ENCODE data around the gene SCAF1.

Gene SCAF1

DNA sequence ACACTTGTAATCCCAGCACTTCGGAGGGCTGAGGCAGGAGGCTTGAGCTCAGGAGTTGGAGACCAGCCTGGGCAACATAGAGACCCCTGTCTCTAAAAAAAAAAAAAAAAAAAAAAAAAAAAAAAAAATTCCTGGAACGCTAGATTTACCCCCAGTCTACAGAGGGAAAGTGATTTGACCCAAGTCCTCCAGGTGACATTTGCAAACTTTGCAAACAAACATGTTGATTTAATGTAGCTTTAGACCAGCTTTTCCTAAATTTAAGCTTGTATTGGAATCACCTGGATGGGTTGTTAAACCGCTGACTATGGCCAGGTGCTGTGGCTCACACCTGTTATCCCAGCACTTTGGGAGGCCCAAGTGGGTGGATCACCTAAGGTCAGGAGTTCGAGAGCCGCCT lies 57.4 kb downstream of the SCAF1 start:
- intact Hi-C loops (cut with DNase I): loop anchor here (10.0 kb wide), 1 partner anchor 105 kb away; no protein-coding TSS in a partner anchor
- no peak for DNase-seq

- intact Hi-C loops (cut with DNase I): no loop called here
- DNase-seq: no peak
These were observed 58.6 kb downstream of the SCAF1 start for GRCh38 chr19:49700563-49700962.

DNA sequence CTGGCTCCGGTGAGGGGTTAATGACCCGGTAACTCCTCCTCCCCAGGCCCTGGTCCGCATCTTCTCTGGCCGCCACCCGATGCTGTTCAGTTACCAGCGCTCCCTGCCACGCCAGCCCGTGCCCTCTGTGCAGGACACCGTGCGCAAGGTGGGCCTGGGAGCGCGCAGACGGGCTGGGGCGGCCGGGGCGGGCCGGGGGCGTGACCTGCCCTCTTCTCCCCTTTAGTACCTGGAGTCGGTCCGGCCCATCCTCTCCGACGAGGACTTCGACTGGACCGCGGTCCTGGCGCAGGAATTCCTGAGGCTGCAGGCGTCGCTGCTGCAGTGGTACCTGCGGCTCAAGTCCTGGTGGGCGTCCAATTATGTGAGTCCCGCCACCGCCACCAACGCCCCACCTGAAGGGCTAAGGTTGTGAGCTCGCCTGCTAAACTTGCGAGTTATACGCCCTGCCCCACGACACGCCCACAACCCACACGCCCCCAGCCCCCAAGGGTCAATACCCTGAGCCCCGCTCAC lies 59.3 kb downstream of the SCAF1 start:
- intact Hi-C loops (cut with DNase I): no loop called here
- no peak for DNase-seq

- intact Hi-C loops (cut with DNase I): no loop called here
- DNase-seq: no peak
These were observed 63.1 kb downstream of the SCAF1 start for GRCh38 chr19:49704888-49705642.

DNA sequence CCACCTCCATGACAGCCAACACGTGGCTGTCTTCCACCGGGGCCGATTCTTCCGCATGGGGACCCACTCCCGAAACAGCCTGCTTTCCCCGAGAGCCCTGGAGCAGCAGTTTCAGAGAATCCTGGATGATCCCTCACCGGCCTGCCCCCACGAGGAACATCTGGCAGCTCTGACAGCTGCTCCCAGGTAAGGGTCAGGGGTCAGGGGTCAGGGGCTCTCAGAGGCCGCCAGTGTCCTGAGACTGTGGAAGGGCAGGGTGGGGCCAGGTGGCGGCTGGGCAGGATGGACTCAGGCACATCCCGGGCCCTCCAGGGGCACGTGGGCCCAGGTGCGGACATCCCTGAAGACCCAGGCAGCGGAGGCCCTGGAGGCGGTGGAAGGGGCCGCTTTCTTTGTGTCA lies 63.9 kb downstream of the SCAF1 start:
- no peak for DNase-seq
- intact Hi-C loops (cut with DNase I): no loop called here
